Keratinocyte (primary cell): ENCODE data around the gene VAT1.

Source experiments
- EZH2 ChIP-seq: IDR thresholded peaks from one replicate; pipeline ENCODE4 v1.6.1; 2012; ENCODE audit warnings: inconsistent platforms, mild to moderate bottlenecking, low read length, moderate library complexity
- TF ChIP-seq, protein P1 (sequence below), 3 experiments: IDR thresholded peaks in 1 of 3; conservative IDR thresholded peaks in 1 of 3; optimal IDR thresholded peaks in 1 of 3; 2 replicates in 2 of 3; 3 replicates in 1 of 3; pipeline versions ENCODE3 to v1.5.1; 2011; ENCODE audit warnings: low read length in 3 of 3, mild to moderate bottlenecking in 3 of 3, moderate library complexity in 2 of 3, control low read depth in 1 of 3, inconsistent platforms in 1 of 3; ENCODE audit not compliant: insufficient read depth in 2 of 3; ENCODE audit errors: extremely low read depth in 1 of 3

DNA sequence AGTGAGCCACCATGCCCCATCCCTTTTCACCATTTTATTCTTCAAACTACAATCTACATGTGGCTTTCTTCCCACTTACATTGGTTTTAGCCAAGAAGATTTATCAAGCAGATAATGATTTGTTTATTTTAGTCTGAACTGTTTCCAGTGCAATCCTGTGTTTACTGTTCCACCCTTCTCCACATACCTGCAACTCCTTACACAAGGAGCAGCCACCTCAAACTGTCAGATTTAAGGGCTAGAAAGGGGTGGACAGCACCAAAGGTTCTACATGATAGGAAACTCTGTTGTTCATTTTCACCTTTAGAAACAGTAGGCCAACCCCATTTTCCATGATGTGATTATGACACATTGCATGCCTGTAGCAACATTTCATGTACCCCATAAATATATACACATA lies 39.9 kb downstream of the VAT1 start:
- TF ChIP-seq, protein P1, sequence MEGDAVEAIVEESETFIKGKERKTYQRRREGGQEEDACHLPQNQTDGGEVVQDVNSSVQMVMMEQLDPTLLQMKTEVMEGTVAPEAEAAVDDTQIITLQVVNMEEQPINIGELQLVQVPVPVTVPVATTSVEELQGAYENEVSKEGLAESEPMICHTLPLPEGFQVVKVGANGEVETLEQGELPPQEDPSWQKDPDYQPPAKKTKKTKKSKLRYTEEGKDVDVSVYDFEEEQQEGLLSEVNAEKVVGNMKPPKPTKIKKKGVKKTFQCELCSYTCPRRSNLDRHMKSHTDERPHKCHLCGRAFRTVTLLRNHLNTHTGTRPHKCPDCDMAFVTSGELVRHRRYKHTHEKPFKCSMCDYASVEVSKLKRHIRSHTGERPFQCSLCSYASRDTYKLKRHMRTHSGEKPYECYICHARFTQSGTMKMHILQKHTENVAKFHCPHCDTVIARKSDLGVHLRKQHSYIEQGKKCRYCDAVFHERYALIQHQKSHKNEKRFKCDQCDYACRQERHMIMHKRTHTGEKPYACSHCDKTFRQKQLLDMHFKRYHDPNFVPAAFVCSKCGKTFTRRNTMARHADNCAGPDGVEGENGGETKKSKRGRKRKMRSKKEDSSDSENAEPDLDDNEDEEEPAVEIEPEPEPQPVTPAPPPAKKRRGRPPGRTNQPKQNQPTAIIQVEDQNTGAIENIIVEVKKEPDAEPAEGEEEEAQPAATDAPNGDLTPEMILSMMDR (optimal IDR thresholded peaks at IDR 0.05 in 1 of 3, IDR thresholded peaks at IDR 0.05 in 1 of 3, conservative IDR thresholded peaks at IDR 0.05 in 1 of 3; ENCODE audit: extremely low read depth in 1 of 3, insufficient read depth in 2 of 3, low read length in 3 of 3) = no peak
- TF ChIP-seq EZH2 = no peak
